Stimulated activated CD8-positive, alpha-beta memory T cell treated with anti-CD3 and anti-CD28 coated beads, Interleukin-12 subunit alpha, Interleukin-12 subunit beta, amount 100 ng/mL, for 24 hours (primary cell): Measurements from ENCODE around the gene NAGPA.

Experiments
- DNase-seq: peaks from one replicate; pipeline ENCODE4 v3.0.0-alpha.2; 2020; ENCODE audit errors: extremely low read depth

Gene NAGPA

GRCh38 chr16:5027575-5028235 is 6.0 kb downstream of the NAGPA start:
- no peak for DNase-seq

- DNase-seq = no peak
Observed at GRCh38 chr16:5027086-5027485, 6.6 kb downstream of the NAGPA start.

GRCh38 chr16:5026664-5027063 is 7.1 kb downstream of the NAGPA start:
- no peak for DNase-seq

- no peak for DNase-seq
Observed at GRCh38 chr16:5025171-5025632, 8.5 kb downstream of the NAGPA start.

GRCh38 chr16:5024632-5025031 is 9.1 kb downstream of the NAGPA start:
- DNase-seq = no peak

- no peak for DNase-seq
Observed at GRCh38 chr16:5022521-5022920, 11.2 kb downstream of the NAGPA start.

- DNase-seq = no peak
Observed at GRCh38 chr16:5020551-5020950, 13.2 kb downstream of the NAGPA start.

- no peak for DNase-seq
Observed at GRCh38 chr16:5019775-5020174, 14.0 kb downstream of the NAGPA start.

- no peak for DNase-seq
Observed at GRCh38 chr16:5018793-5019192, 14.9 kb downstream of the NAGPA start.

- no peak for DNase-seq
Observed at GRCh38 chr16:5017678-5017969, 16.1 kb downstream of the NAGPA start.

GRCh38 chr16:5016967-5017677 is 16.6 kb downstream of the NAGPA start:
- DNase-seq = no peak

- DNase-seq = no peak
Observed at GRCh38 chr16:5015887-5016286, 17.8 kb downstream of the NAGPA start.

- no peak for DNase-seq
Observed at GRCh38 chr16:5015351-5015750, 18.4 kb downstream of the NAGPA start.

- DNase-seq = no peak
Observed at GRCh38 chr16:5012887-5013286, 20.8 kb downstream of the NAGPA start.

- no peak for DNase-seq
Observed at GRCh38 chr16:5011637-5012036, 22.1 kb downstream of the NAGPA start.

- no peak for DNase-seq
Observed at GRCh38 chr16:5010576-5011329, 23.0 kb downstream of the NAGPA start.

- DNase-seq = no peak
Observed at GRCh38 chr16:5008311-5008731, 25.4 kb downstream of the NAGPA start.

GRCh38 chr16:5007256-5007655 is 26.5 kb downstream of the NAGPA start:
- no peak for DNase-seq

- DNase-seq = no peak
Observed at GRCh38 chr16:5006348-5007193, 27.2 kb downstream of the NAGPA start.

GRCh38 chr16:5005916-5006315 is 27.8 kb downstream of the NAGPA start:
- DNase-seq = no peak

GRCh38 chr16:5004311-5004710 is 29.4 kb downstream of the NAGPA start:
- no peak for DNase-seq

- no peak for DNase-seq
Observed at GRCh38 chr16:5003828-5004227, 29.9 kb downstream of the NAGPA start.
